Duodenal mucosa (tissue), 2 donors: ENCODE data around the gene ZGPAT.

Experiments used
- H3K27ac ChIP-seq: one replicate; pipeline ENCODE4 v1.7.0; 2013; ENCODE audit warnings: low read depth, low read length
- H3K27me3 ChIP-seq, 2 donors: one replicate each; pipeline ENCODE4 v1.7.0; 2013; ENCODE audit warnings: low read length in 2 of 2, control low read depth in 1 of 2; ENCODE audit not compliant: insufficient read depth in 2 of 2, control insufficient read depth in 1 of 2
- H3K36me3 ChIP-seq, 2 donors: one replicate each; pipeline ENCODE4 v1.7.0; 2013; ENCODE audit warnings: low read length in 2 of 2, control low read depth in 1 of 2; ENCODE audit not compliant: insufficient read depth in 2 of 2, control insufficient read depth in 1 of 2
- H3K4me1 ChIP-seq, 2 donors: one replicate each; pipeline ENCODE4 v1.7.0; 2013; ENCODE audit warnings: low read length in 2 of 2, control low read depth in 1 of 2; ENCODE audit not compliant: insufficient read depth in 2 of 2, control insufficient read depth in 1 of 2
- H3K4me3 ChIP-seq, 2 donors: one replicate each; pipeline ENCODE4 v1.7.0; 2013; ENCODE audit warnings: low read length in 2 of 2, low read depth in 1 of 2
- H3K9ac ChIP-seq, 2 donors: one replicate each; pipeline ENCODE4 v1.7.0; 2013; ENCODE audit warnings: low read length in 2 of 2, low read depth in 1 of 2
- H3K9me3 ChIP-seq, 2 donors: one replicate each; pipeline ENCODE4 v1.7.0; 2013; ENCODE audit warnings: low read length in 2 of 2, control low read depth in 1 of 2; ENCODE audit not compliant: control insufficient read depth in 1 of 2

ZGPAT gene

GRCh38 chr20:63765082-63765873 is 57.4 kb downstream of the ZGPAT start:
- Histone ChIP-seq H3K9me3 (no peaks in the 10 kb centered on the region), H3K27ac (no peak overlapping the region), H3K9ac (no peak overlapping the region), H3K4me3 (no peak overlapping the region), H3K4me1 (no peaks in the 10 kb centered on the region), H3K27me3 (peaks cover 0 to 6% of the 10 kb centered on the region in 2 donors), H3K36me3 (peaks cover 0 to 3% of the 10 kb centered on the region in 2 donors)

- H3K36me3 ChIP-seq = peaks cover 0 to 3% of the 10 kb centered on the region in 2 donors
- H3K27me3 ChIP-seq = peaks cover 0 to 6% of the 10 kb centered on the region in 2 donors
- no peak overlapping the region for H3K4me3 ChIP-seq
- H3K9ac ChIP-seq = no peak overlapping the region
- H3K27ac ChIP-seq = no peak overlapping the region
- no peaks in the 10 kb centered on the region for H3K4me1 ChIP-seq
- no peaks in the 10 kb centered on the region for H3K9me3 ChIP-seq
Measured at GRCh38 chr20:63765902-63766301, 58.1 kb downstream of the ZGPAT start.

- H3K27me3 ChIP-seq = peaks cover 0 to 6% of the 10 kb centered on the region in 2 donors
Measured at GRCh38 chr20:63766695-63767426, 59.0 kb downstream of the ZGPAT start.

GRCh38 chr20:63767456-63767855 is 59.6 kb downstream of the ZGPAT start:
- no peak overlapping the region for H3K9ac ChIP-seq
- peaks cover 0 to 3% of the 10 kb centered on the region in 2 donors for H3K36me3 ChIP-seq
- H3K27ac ChIP-seq = no peak overlapping the region
- no peak overlapping the region for H3K4me3 ChIP-seq
- peaks cover 0 to 6% of the 10 kb centered on the region in 2 donors for H3K27me3 ChIP-seq
- H3K4me1 ChIP-seq = no peaks in the 10 kb centered on the region
- no peaks in the 10 kb centered on the region for H3K9me3 ChIP-seq

More at GRCh38 chr20:63766695-63767426, 59.0 kb downstream of the ZGPAT start:
- Histone ChIP-seq H3K9me3 (no peaks in the 10 kb centered on the region), H3K36me3 (peaks cover 0 to 3% of the 10 kb centered on the region in 2 donors), H3K4me3 (no peak overlapping the region), H3K4me1 (no peaks in the 10 kb centered on the region), H3K9ac (no peak overlapping the region), H3K27ac (no peak overlapping the region)

- H3K27me3 ChIP-seq = peaks cover 0 to 6% of the 10 kb centered on the region in 2 donors
- H3K4me1 ChIP-seq = no peaks in the 10 kb centered on the region
- H3K27ac ChIP-seq = no peak overlapping the region
- H3K36me3 ChIP-seq = peaks cover 0 to 3% of the 10 kb centered on the region in 2 donors
- H3K9me3 ChIP-seq = no peaks in the 10 kb centered on the region
- no peak overlapping the region for H3K9ac ChIP-seq
- no peak overlapping the region for H3K4me3 ChIP-seq
Measured at GRCh38 chr20:63767886-63768285, 60.0 kb downstream of the ZGPAT start.

GRCh38 chr20:63768591-63769515 is 61.0 kb downstream of the ZGPAT start:
- Histone ChIP-seq H3K36me3 (peaks cover 0 to 3% of the 10 kb centered on the region in 2 donors), H3K27ac (no peak overlapping the region), H3K9me3 (no peaks in the 10 kb centered on the region)

GRCh38 chr20:63769891-63770474 is 62.1 kb downstream of the ZGPAT start:
- Histone ChIP-seq H3K27me3 (no peaks in the 10 kb centered on the region), H3K4me1 (no peaks in the 10 kb centered on the region), H3K4me3 (no peak overlapping the region), H3K9ac (no peak overlapping the region), H3K27ac (no peak overlapping the region), H3K36me3 (peaks cover 0 to 3% of the 10 kb centered on the region in 2 donors), H3K9me3 (no peaks in the 10 kb centered on the region)

More at GRCh38 chr20:63768591-63769515, 61.0 kb downstream of the ZGPAT start:
- Histone ChIP-seq H3K4me1 (no peaks in the 10 kb centered on the region), H3K27me3 (no peaks in the 10 kb centered on the region), H3K4me3 (no peak overlapping the region), H3K9ac (no peak overlapping the region)

- no peaks in the 10 kb centered on the region for H3K9me3 ChIP-seq
- H3K4me3 ChIP-seq = no peak overlapping the region
- no peaks in the 10 kb centered on the region for H3K27me3 ChIP-seq
- peaks cover 0 to 3% of the 10 kb centered on the region in 2 donors for H3K36me3 ChIP-seq
- no peaks in the 10 kb centered on the region for H3K4me1 ChIP-seq
- H3K27ac ChIP-seq = no peak overlapping the region
- no peak overlapping the region for H3K9ac ChIP-seq
Measured at GRCh38 chr20:63771046-63771707, 63.3 kb downstream of the ZGPAT start.

- Histone ChIP-seq H3K4me3 (no peak overlapping the region), H3K36me3 (no peaks in the 10 kb centered on the region), H3K9me3 (no peaks in the 10 kb centered on the region)
Measured at GRCh38 chr20:63772781-63773518, 65.1 kb downstream of the ZGPAT start.

More at GRCh38 chr20:63772781-63773518, 65.1 kb downstream of the ZGPAT start:
- Histone ChIP-seq H3K9ac (no peak overlapping the region), H3K27ac (no peak overlapping the region), H3K4me1 (no peaks in the 10 kb centered on the region), H3K27me3 (no peaks in the 10 kb centered on the region)
